NCI-H774 (cell line): Measurements from ENCODE around the gene EPN2.

Experiments used
- DNase-seq: peaks from one replicate; lab custom pipeline; 2025; lab: John Stamatoyannopoulos, UW

The EPN2 gene

DNA sequence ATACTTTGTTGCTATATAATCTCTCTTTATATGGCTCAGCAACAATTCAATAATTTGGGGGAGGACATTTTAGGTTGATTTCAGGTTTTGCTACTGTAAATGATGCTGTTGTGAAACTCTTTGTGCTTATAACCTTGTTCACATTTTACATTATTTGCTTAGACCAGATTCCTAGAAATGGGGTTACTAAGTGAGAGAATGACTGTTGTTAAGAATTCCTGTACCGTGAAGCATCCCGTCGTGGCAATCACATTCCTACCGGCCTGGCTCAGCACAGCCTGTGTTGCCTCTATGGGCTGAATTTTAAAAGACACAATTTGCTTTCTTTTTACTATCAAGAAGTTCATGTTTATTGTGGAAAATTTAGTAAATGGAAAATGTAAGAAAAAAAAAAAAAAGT is 94.0 kb downstream of the EPN2 start:
- no peak for DNase-seq

- DNase-seq, result no peak
Measured at GRCh38 chr17:19331543-19332245, 94.5 kb downstream of the EPN2 start.

- no peak for DNase-seq
Measured at GRCh38 chr17:19332371-19333131, 95.4 kb downstream of the EPN2 start.

DNA sequence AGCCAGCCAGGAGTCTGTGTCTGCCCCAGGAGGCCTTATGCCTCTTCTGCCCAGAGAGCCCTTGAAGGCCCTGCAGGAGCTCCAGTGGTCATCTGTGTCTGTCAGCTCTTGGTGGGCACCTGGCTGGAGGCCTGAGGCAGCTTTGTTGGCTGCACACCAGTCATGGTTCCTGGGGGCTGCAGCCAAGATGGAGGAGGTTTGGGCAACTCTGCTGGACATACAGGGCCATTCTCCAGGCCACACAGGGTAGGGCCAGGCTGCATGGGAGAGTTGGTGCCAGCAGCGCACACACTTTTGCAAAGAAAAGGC is 95.9 kb downstream of the EPN2 start:
- DNase-seq, result no peak

DNA sequence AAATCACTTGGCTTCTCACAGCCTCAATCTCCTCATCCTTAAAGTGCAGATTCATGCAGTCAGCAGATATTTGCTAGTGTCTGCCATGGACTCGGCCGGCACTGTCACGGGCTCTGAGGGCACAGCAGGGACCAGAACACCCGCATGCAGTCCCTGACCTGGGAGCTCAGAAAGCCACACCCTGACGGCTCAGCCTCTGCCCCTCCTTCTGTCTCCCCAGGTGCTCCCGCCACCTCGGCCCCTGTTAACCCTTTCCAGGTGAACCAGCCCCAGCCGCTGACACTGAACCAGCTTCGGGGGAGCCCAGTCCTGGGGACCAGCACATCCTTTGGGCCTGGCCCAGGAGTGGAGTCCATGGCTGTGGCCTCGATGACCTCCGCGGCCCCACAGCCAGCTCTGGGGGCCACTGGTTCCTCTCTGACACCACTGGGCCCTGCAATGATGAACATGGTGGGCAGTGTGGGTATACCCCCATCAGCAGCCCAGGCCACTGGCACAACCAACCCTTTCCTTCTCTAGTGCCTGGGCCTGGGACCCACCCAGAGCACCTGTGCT is 96.6 kb downstream of the EPN2 start:
- DNase-seq, result no peak

GRCh38 chr17:19334331-19334730 is 97.2 kb downstream of the EPN2 start:
- DNase-seq, result no peak

- DNase-seq, result no peak
Measured at GRCh38 chr17:19335951-19336631, 98.9 kb downstream of the EPN2 start.

DNA sequence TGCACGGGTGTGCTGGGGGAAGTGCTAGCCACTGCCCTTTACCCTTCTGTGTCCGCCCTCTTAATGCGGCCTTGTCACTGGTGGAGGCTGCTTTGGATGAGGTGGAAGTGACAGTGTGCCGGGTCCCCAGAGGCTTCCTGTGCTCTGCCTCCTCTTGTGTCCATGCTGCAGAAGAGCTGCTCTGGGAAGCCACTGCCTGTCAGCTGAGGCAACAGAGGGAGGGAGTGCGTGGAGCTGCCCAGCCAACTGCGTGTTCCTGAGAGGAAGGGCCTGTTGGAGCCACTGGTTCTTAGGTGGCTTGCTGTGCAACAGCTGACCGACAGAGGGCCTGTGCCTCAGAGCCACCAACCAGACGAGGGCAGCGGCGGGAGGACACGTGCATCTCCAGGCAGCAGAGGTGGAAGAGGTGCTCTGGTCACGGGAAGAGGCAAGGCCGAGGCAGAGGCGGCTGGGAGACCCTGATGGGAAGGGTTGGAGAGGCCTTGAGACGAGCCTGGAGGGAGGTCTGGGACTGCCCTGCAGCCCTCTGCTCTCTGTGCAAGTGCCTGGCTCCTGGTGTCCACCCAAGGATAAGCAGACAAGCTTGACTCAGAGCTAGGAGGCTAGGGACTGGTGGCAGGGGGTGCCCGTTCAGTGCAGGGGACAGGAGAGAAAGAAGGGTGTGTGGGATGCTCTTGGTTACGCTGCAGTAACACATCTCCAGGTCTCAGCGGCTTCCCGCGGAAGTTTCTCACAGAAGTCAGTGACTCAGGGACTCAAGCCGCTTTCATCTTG is 100.0 kb downstream of the EPN2 start:
- no peak for DNase-seq

DNA sequence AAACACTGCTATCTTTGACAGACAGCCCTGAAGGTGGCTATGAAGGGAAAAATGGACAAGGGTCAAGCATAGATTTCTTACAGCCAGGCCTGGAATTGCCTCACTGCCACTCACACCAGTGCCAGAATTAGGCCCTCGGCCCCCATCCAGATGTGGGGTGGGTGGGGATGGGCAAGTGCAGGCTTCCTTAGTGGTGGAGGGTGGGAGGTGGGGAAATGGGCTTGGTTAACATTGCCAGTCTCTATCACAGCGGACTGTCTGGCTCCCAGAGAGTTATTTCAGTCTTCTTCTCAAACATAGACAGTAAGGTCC is 100.5 kb downstream of the EPN2 start:
- no peak for DNase-seq

GRCh38 chr17:19338031-19338990 is 101.1 kb downstream of the EPN2 start:
- DNase-seq, result no peak

DNA sequence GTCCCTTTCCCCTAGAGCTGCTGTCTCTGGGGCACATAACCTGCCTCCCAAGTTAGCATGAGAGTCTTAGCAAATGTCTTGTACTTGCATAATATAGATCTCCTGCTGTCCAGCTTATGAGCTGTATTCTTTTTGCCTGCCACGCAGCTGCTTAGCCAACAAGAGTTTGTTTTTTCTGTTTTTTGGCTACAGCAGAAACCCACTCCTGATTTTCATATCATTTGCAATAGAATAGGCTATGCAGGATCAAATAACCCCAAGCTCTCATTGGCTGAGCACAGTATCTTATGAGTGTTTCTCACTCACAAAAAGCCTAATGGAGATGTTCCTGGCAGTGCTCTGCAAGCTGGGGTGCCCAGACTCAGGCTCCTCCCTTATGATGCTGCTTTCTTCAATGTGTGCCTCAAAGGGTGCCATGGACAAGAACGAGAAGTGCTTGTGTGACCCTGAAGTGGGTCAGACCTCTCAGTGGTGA is 102.2 kb downstream of the EPN2 start:
- no peak for DNase-seq

- DNase-seq, result no peak
Measured at GRCh38 chr17:19341211-19341631, 104.1 kb downstream of the EPN2 start.

DNA sequence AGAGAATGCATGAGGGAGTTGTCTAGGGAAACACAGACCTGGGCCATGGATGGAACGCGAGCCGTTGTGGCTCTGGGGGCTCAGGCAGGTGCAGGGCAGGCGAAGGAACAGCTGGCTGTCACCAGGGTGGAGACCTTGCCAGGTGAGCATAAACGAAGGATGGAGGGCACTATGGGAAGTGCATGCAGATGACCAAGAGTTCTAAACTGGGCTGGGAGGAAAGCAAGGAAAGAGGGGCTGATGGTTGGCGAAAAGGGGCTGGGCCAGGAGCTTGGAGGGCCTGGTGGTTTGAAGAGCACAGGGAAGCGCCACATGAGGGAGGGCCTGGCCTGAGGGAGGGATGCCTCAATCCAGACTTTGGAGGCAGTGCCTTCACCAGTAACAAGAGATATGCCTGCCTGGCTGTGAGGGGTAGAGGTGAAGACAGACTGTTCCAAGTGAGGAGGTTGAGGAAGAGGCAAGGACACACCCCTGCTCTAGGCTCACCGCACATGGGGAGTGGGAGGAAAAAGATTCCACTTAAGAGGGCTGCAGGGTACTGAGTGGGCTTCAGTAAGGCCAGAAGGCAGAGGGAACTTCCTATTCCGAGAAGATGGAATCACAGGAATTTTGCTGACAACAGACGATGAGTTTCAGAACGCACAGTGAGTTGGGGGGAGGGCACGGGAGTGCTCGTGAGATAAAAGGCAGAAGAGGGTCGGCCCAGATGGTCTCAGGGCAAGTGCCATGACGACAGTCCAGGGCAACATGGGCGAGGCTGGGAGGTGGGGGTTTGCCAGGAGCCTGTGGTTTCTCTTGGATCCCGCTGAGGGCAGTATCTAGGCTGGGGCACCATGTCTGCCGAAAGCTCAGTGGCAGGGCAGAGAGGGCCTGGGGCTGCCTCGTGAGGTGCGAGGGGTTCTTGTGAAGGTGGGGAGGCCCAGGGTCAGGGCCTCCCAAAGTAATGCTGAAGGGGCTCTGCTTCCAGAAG is 104.8 kb downstream of the EPN2 start:
- no peak for DNase-seq

DNA sequence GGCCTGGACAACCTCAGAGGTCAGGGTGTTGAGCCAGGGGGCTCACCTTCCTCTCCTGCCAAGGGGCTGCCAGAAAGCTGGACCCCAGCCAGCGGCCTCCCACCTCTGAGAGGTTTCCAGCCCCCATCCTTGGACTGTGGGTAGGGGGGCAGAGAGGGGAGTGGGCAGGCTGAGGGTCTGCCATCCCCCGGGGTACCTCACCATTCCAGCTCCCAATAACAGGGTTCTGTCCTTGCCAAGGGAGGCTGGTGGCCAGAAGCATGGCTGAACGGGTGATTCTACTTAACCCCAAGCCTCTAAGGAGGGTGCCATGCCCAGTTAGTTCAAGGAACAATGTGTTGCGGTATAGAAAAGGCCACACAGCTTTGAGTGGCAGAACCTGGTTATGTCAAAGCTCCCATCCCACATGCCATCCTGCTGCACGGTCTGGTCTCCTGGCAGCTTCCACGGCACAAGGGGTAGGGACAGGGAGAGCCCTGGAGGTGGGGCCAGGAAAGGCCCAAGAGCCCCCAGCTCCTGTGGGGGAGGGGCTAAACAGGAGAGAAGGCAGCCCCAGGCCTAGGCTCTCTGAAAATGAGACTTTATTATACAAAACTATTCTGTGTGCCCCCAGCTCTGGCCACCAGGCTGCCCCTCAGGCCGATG is 105.6 kb downstream of the EPN2 start:
- DNase-seq, result no peak

DNA sequence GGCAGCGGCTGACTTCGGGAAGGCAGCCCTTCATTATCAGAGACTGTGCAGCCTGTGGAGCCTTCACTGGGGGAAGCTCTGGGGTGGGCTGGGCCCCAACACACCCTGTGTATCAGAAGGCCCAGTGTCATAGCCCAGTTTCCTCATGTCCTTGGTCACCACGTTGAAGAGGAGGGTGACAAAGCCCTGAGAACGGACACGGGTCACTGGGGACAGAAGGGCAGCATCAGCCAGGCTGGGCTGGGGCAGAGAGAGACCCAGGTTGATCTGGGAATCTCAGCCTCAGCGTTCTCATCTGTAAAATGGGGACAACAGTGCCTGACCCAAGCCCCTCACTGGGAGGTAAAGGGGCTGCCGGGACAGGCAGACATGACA is 106.1 kb downstream of the EPN2 start:
- no peak for DNase-seq

DNA sequence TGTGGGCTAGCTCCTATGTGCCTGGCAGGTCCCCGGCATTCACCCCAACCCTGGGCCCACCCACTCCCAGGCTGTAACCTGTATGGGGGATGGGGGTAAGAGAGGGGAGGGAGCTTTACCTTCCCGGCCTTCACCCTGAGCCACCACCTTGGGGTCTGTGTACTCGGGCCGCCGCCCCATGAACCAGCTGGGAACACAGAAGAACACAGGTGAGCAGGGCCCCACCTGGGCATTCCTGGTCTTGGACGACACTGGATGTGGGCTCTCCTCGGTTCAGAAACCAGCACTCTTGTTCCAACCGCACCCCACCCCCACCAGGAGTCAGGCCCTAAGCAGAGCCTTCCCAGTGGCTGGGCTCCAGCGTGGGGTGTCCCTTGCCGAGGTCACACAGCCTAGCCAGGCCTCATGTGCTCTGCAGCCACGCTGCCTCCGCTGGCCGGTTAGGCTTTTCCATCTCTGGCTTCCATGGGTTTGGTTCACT is 106.5 kb downstream of the EPN2 start:
- no peak for DNase-seq

DNA sequence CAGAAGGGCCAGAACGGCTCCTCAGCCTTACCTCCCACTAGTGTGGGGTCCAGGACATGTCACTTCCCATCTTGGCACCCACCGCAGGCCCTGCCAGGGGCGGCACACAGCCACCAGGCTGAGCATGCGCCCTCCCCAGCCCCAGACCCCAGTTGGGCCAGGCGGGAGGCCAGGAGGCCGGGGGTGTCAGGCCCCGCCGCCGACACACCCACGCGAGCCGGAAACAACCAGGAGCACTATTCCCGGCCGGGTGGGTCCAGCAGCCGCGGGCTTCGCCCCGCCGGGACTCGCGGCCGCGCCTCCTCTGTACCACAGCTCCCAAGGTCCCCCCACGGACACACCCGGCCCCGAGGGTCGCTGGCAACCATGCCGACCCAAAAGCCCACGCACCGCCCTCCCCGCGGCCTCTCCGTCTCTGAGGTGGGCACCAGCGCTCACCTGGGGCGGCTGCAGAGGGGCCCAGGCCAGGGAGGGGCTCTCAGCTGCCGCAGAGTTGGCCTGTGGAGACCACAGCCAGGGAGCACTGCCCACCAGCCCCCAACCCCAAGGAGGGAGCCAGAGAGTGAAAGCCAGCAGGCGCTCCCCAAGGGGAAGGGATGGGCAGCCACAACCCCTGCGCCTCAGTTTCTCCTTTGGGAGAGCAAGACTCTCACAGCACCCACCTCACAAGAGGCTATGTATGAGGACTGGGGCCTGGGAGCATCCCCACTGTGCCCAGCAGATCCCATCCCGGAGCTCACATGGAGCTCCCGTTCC is 107.3 kb downstream of the EPN2 start:
- no peak for DNase-seq

DNA sequence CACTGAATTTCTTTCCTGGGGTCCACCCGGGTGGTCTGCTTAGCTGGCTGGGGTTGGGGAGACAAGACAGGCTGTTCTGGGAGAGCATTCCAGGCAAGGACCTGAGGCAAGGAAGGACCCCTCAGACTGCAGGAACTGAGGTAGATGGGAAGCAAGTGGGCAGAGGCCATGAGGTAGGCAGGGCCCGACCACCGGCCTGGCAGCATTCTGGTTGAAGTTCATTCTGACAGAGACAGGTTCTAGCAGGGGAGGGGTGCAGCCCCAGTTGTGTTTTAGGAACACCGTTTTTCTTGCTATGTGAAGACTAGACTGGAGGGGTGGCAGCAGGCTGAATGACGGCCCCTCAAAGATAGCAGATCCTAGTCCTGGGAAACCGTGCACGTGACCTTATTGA is 107.9 kb downstream of the EPN2 start:
- DNase-seq, result no peak
